HepG2 (cell line): ENCODE data around the gene AZI2. TPM values are rescaled to one million over a fixed set of nuclear protein-coding genes. Genes with fewer than 3 reads are reported as not detected.

Source experiments
- AKNA ChIP-seq: sonication (generic); formaldehyde crosslinking; IDR thresholded peaks from 2 replicates; pipeline ENCODE4 v1.4.0; 2020; ENCODE audit warnings: missing genetic modification reagents, borderline replicate concordance
- CREBL2 ChIP-seq: sonication (generic); formaldehyde crosslinking; IDR thresholded peaks from 2 replicates; pipeline ENCODE4 v1.8.1; 2023; ENCODE audit warnings: missing genetic modification reagents, mild to moderate bottlenecking, borderline replicate concordance
- IKZF4 ChIP-seq: sonication (generic); formaldehyde crosslinking; IDR thresholded peaks from 2 replicates; pipeline ENCODE4 v1.5.1; 2020; ENCODE audit warnings: borderline replicate concordance, mild to moderate bottlenecking, low read depth, missing genetic modification reagents; ENCODE audit errors: not compliant biosample characterization
- KDM2A ChIP-seq: sonication (generic); formaldehyde crosslinking; IDR thresholded peaks from 2 replicates; pipeline ENCODE4 v1.4.0; 2020; ENCODE audit warnings: low read depth, missing genetic modification reagents, borderline replicate concordance
- PHF8 ChIP-seq: sonication (generic); formaldehyde crosslinking; IDR thresholded peaks from 2 replicates; pipeline ENCODE4 v1.5.0; 2020; ENCODE audit warnings: missing genetic modification reagents
- SIX4 ChIP-seq: sonication (generic); formaldehyde crosslinking; IDR thresholded peaks from 2 replicates; pipeline ENCODE4 v1.4.0; 2020; ENCODE audit warnings: missing genetic modification reagents
- ZBTB7B ChIP-seq: sonication (generic); formaldehyde crosslinking; IDR thresholded peaks from 2 replicates; pipeline ENCODE4 v1.4.0; 2020; ENCODE audit warnings: missing genetic modification reagents
- ZNF275 ChIP-seq: sonication (generic); formaldehyde crosslinking; IDR thresholded peaks from 2 replicates; pipeline ENCODE4 v1.8.0; 2022; ENCODE audit warnings: missing genetic modification reagents, mild to moderate bottlenecking, inconsistent platforms, borderline replicate concordance
- ZNF407 ChIP-seq: sonication (generic); formaldehyde crosslinking; IDR thresholded peaks from one replicate; pipeline ENCODE4 v1.5.1; 2020; ENCODE audit warnings: mild to moderate bottlenecking, missing genetic modification reagents; ENCODE audit errors: not compliant biosample characterization
- ZNF414 ChIP-seq: sonication (generic); formaldehyde crosslinking; IDR thresholded peaks from 2 replicates; pipeline ENCODE4 v1.5.0; 2020; ENCODE audit warnings: missing genetic modification reagents
- ZNF460 ChIP-seq: sonication (generic); formaldehyde crosslinking; IDR thresholded peaks from 2 replicates; pipeline ENCODE4 v1.5.1; 2020; ENCODE audit warnings: missing genetic modification reagents, mild to moderate bottlenecking, borderline replicate concordance
- polyA plus RNA-seq, 8 experiments: library from polyadenylated mRNA; depleted of rRNA in 3 of 8; stranded (reverse) in 7 of 8; unstranded in 1 of 8; fragments of >200 nt; fragmentation: Illumina TruSeq in 4 of 8; extraction: Trizol in 4 of 8; gene quantifications; 2 replicates each; pipeline versions ENCODE4 v1.2.1 to v1.2.3, GENCODE V29; 2011 to 2016; ENCODE audit warnings: low read depth in 4 of 8, missing spikeins in 1 of 8, mixed read lengths in 1 of 8; ENCODE audit not compliant: insufficient read depth in 1 of 8
- total RNA-seq, 5 experiments: library from RNA; depleted of rRNA; stranded (reverse); fragments of >200 nt; fragmentation: Illumina TruSeq; extraction: Trizol; gene quantifications; 2 replicates each; pipeline ENCODE4 v1.2.3, GENCODE V29; 2016; ENCODE audit warnings: low read depth in 1 of 5

The AZI2 gene
- total and polyA plus RNA-seq, 2 of the 13 experiments (the other 11 are each of a cell fraction or from before 2014, with no cell fraction given): 43.7 to 49.8 TPM

GRCh38 chr3:28348629-28349468 is at the start of gene AZI2, which contains the start of gene ZCWPW2 (continued):
- no peak; the same call in 1 of the 2 replicates for TF ChIP-seq CREBL2 (CRISPR knock-in tag)
- TF ChIP-seq PHF8: peak; percentile 98
- TF ChIP-seq SIX4 (CRISPR knock-in tag): no peak
- peak; percentile 41; the same call in 1 of the 2 replicates for TF ChIP-seq ZNF414 (CRISPR knock-in tag)
- TF ChIP-seq ZNF407 (CRISPR knock-in tag): peak; percentile 95
- TF ChIP-seq ZBTB7B: peak; percentile 89
- TF ChIP-seq ZNF275 (CRISPR knock-in tag): peak; percentile 82; the same call in 1 of the 2 replicates
- TF ChIP-seq IKZF4 (CRISPR knock-in tag): no peak
- TF ChIP-seq KDM2A (CRISPR knock-in tag): peak; percentile 97
- no peak for TF ChIP-seq AKNA
- peak; percentile 17; the same call in 1 of the 2 replicates for TF ChIP-seq ZNF460 (CRISPR knock-in tag)
